Ishikawa (cell line): ENCODE results near the gene LRRN3.

Experiments
- CEBPB ChIP-seq: IDR thresholded peaks from 2 replicates; pipeline ENCODE4 v1.6.1; 2012
- CREB1 ChIP-seq: IDR thresholded peaks from 2 replicates; pipeline ENCODE4 v1.6.1; 2012; ENCODE audit warnings: low read depth
- EGR1 ChIP-seq: IDR thresholded peaks from 2 replicates; pipeline ENCODE4 v1.6.1; 2012
- EP300 ChIP-seq: IDR thresholded peaks from 2 replicates; pipeline ENCODE4 v1.6.1; 2012; ENCODE audit warnings: borderline replicate concordance
- FOXM1 ChIP-seq: IDR thresholded peaks from 2 replicates; pipeline ENCODE4 v1.6.1; 2012; ENCODE audit warnings: low read depth, borderline replicate concordance
- NFIC ChIP-seq: IDR thresholded peaks from 2 replicates; pipeline ENCODE4 v1.6.1; 2012
- RAD21 ChIP-seq: IDR thresholded peaks from 2 replicates; pipeline ENCODE4 v1.6.1; 2012; ENCODE audit warnings: low read depth
- TAF1 ChIP-seq: IDR thresholded peaks from 2 replicates; pipeline ENCODE4 v1.6.1; 2012; ENCODE audit warnings: low read depth, mild to moderate bottlenecking
- TCF12 ChIP-seq: IDR thresholded peaks from 2 replicates; pipeline ENCODE4 v1.6.1; 2012; ENCODE audit warnings: low read depth
- TEAD4 ChIP-seq: IDR thresholded peaks from 2 replicates; pipeline ENCODE4 v1.6.1; 2012
- YY1 ChIP-seq: IDR thresholded peaks from 2 replicates; pipeline ENCODE4 v1.6.1; 2012; ENCODE audit warnings: low read depth
- ZBTB7A ChIP-seq: IDR thresholded peaks from 2 replicates; pipeline ENCODE4 v1.6.1; 2012; ENCODE audit warnings: low read depth
- TF ChIP-seq, protein P1 (sequence below): IDR thresholded peaks from 2 replicates; pipeline ENCODE4 v1.6.1; 2012
- TF ChIP-seq, protein P2 (sequence below): IDR thresholded peaks from 2 replicates; pipeline ENCODE4 v1.6.1; 2012
- TF ChIP-seq, protein P3 (sequence below): IDR thresholded peaks from 2 replicates; pipeline ENCODE4 v1.6.1; 2012; ENCODE audit warnings: low read depth, mild to moderate bottlenecking

Gene LRRN3

DNA sequence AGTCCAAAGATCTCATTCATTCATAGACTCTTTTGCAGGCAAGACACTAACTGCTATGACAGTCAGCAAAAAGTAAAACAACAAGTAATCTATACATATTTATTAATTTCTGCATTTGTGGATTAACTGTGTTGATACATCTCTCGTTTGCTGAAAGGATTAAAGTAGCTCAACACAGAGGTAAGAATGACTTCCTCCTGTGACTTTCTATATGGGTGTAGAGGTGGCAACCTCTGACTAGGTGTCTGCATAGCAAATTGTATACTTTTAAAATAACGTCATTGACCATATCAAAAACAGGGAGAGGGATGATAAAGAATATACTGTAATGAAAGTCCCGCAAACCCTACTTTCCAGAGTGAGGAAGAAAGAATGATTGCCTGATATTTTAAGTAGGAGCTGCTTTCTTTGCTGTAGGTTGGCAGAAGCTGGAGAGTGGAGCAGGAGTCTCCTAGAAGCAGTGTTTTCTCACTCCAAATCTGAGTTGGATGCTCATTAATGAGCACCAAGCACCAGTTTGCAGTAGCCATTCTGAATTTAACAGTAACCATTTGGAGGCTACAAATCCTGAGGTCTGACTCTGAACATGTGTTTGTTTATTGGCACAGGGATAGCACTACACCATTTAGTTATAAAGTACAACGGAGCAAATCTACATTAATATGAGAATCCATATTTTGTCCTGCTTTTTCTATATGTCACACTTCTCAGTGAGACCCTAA, 9.2 kb upstream of the LRRN3 start:
- no peak for TF ChIP-seq NFIC
- TF ChIP-seq ZBTB7A, result no peak
- no peak for TF ChIP-seq FOXM1
- no peak for TF ChIP-seq TEAD4
- TF ChIP-seq, protein P1, sequence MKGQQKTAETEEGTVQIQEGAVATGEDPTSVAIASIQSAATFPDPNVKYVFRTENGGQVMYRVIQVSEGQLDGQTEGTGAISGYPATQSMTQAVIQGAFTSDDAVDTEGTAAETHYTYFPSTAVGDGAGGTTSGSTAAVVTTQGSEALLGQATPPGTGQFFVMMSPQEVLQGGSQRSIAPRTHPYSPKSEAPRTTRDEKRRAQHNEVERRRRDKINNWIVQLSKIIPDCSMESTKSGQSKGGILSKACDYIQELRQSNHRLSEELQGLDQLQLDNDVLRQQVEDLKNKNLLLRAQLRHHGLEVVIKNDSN, result no peak
- TF ChIP-seq YY1, result no peak
- no peak for TF ChIP-seq TCF12
- no peak for TF ChIP-seq EP300
- no peak for TF ChIP-seq CEBPB
- TF ChIP-seq RAD21, result no peak
- no peak for TF ChIP-seq TAF1
- TF ChIP-seq, protein P2, sequence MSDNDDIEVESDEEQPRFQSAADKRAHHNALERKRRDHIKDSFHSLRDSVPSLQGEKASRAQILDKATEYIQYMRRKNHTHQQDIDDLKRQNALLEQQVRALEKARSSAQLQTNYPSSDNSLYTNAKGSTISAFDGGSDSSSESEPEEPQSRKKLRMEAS, result no peak
- TF ChIP-seq, protein P3, sequence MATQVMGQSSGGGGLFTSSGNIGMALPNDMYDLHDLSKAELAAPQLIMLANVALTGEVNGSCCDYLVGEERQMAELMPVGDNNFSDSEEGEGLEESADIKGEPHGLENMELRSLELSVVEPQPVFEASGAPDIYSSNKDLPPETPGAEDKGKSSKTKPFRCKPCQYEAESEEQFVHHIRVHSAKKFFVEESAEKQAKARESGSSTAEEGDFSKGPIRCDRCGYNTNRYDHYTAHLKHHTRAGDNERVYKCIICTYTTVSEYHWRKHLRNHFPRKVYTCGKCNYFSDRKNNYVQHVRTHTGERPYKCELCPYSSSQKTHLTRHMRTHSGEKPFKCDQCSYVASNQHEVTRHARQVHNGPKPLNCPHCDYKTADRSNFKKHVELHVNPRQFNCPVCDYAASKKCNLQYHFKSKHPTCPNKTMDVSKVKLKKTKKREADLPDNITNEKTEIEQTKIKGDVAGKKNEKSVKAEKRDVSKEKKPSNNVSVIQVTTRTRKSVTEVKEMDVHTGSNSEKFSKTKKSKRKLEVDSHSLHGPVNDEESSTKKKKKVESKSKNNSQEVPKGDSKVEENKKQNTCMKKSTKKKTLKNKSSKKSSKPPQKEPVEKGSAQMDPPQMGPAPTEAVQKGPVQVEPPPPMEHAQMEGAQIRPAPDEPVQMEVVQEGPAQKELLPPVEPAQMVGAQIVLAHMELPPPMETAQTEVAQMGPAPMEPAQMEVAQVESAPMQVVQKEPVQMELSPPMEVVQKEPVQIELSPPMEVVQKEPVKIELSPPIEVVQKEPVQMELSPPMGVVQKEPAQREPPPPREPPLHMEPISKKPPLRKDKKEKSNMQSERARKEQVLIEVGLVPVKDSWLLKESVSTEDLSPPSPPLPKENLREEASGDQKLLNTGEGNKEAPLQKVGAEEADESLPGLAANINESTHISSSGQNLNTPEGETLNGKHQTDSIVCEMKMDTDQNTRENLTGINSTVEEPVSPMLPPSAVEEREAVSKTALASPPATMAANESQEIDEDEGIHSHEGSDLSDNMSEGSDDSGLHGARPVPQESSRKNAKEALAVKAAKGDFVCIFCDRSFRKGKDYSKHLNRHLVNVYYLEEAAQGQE, result no peak
- TF ChIP-seq CREB1, result no peak
- no peak for TF ChIP-seq EGR1

DNA sequence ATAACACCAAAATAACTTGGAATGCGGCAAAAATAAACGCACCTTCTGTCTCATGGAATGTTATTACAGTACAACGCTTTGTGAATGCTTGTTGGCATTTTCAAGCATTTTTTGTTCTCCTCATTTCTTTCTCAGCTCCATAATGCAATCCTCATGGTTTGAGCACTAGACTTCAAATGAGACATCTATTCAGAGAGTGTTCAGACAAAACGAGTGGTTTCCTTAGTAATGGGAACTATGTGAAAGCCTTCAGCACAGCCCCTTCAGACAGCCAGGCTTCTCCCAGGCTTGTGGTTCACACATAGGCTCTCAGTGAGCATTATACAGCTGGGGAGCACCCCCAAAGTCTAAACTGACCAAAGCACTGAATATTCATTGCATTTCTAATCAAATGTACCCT, 8.6 kb upstream of the LRRN3 start:
- no peak for TF ChIP-seq YY1
- no peak for TF ChIP-seq TAF1
- no peak for TF ChIP-seq TCF12
- no peak for TF ChIP-seq CREB1
- TF ChIP-seq, protein P1, result no peak
- TF ChIP-seq, protein P3, result no peak
- no peak for TF ChIP-seq RAD21
- no peak for TF ChIP-seq ZBTB7A
- TF ChIP-seq CEBPB, result no peak
- no peak for TF ChIP-seq NFIC
- no peak for TF ChIP-seq FOXM1
- no peak for TF ChIP-seq EP300
- no peak for TF ChIP-seq EGR1
- TF ChIP-seq TEAD4, result no peak
- TF ChIP-seq, protein P2, result no peak

DNA sequence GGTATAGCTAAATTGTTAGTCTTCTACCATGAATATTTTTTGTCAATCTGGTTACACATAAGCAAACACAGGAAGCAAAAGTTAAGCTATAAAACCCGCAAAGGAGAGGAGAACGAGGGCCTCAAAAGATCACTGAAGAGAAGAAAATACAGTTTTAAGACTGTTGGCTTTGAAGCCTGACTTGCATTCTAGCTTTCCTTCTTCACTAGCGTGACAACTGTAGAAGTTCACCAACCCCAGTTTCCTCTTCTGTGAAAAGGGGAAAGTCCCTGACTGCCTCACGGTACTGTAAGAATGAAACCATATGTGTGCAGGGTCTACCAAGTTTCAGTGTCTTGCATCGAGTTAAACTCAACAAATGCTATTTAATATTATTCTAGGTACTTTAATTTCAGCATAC, 7.5 kb upstream of the LRRN3 start:
- TF ChIP-seq EGR1 (no peak), EP300 (no peak), RAD21 (no peak), TEAD4 (no peak), TAF1 (no peak), CEBPB (no peak), YY1 (no peak), FOXM1 (no peak)
- TF ChIP-seq, protein P1, result no peak
- TF ChIP-seq, protein P3, result no peak

GRCh38 chr7:111085356-111085755, 5.6 kb upstream of the LRRN3 start:
- TF ChIP-seq EGR1 (no peak), NFIC (no peak), CREB1 (no peak), FOXM1 (no peak), RAD21 (no peak), TEAD4 (no peak), CEBPB (no peak), TCF12 (no peak), ZBTB7A (no peak)
- TF ChIP-seq, protein P2, result no peak
- TF ChIP-seq, protein P1, result no peak
- TF ChIP-seq, protein P3, result no peak
